Astrocyte (in vitro differentiated cells and primary cell): ENCODE data around the gene TPD52L1. TPM values are rescaled to one million over a fixed set of nuclear protein-coding genes. Genes with fewer than 3 reads are reported as not detected.

Experiments
- DNase-seq: peaks from one replicate; pipeline ENCODE4 v3.0.0-alpha.2; 2010; ENCODE audit warnings: low read depth
- FAIRE-seq: peaks from 2 replicates; lab custom pipeline; 2011; peaks lifted over from hg19 to GRCh38; lab: Jason Lieb, UNC
- H2AFZ ChIP-seq: 2 replicates; pipeline ENCODE4 v1.6.0; 2012; ENCODE audit warnings: low read depth, low read length, inconsistent platforms
- H3K27ac ChIP-seq: 2 replicates; pipeline ENCODE4 v1.5.1; 2011; ENCODE audit warnings: low read depth, low read length, inconsistent platforms
- H3K27me3 ChIP-seq: 2 replicates; pipeline ENCODE4 v1.6.0; 2011; ENCODE audit warnings: low read length, inconsistent platforms; ENCODE audit not compliant: insufficient read depth
- H3K36me3 ChIP-seq: 2 replicates; pipeline ENCODE4 v1.5.1; 2011; ENCODE audit warnings: low read length, inconsistent platforms; ENCODE audit not compliant: insufficient read depth
- H3K4me1 ChIP-seq: 2 replicates; pipeline ENCODE4 v1.5.1; 2011; ENCODE audit warnings: low read length, inconsistent platforms; ENCODE audit not compliant: insufficient read depth
- H3K4me2 ChIP-seq: 2 replicates; pipeline ENCODE4 v1.6.0; 2012; ENCODE audit warnings: low read length, inconsistent platforms
- H3K4me3 ChIP-seq: 2 replicates; pipeline ENCODE4 v1.5.1; 2011; ENCODE audit warnings: low read depth, mild to moderate bottlenecking, low read length, inconsistent platforms; ENCODE audit not compliant: insufficient read depth
- H3K79me2 ChIP-seq: 2 replicates; pipeline ENCODE4 v1.6.0; 2012; ENCODE audit warnings: mild to moderate bottlenecking, low read length, inconsistent platforms; ENCODE audit not compliant: insufficient read depth
- H3K9ac ChIP-seq: 2 replicates; pipeline ENCODE4 v1.6.0; 2012; ENCODE audit warnings: mild to moderate bottlenecking, low read length, inconsistent platforms
- H3K9me3 ChIP-seq: 2 replicates; pipeline ENCODE4 v1.5.1; 2012; ENCODE audit warnings: low read depth, mild to moderate bottlenecking, low read length, inconsistent platforms; ENCODE audit not compliant: insufficient read depth
- H4K20me1 ChIP-seq: 2 replicates; pipeline ENCODE4 v1.6.0; 2012; ENCODE audit warnings: low read length, inconsistent platforms; ENCODE audit not compliant: insufficient read depth
- H3K27ac Mint-ChIP-seq: one replicate; pipeline ENCODE4 v1.8.0; 2021; ENCODE audit warnings: mild to moderate bottlenecking, mixed read lengths; ENCODE audit not compliant: unreplicated experiment
- H3K27me3 Mint-ChIP-seq: one replicate; pipeline ENCODE4 v1.8.0; 2021; ENCODE audit warnings: low read depth, mixed read lengths; ENCODE audit not compliant: unreplicated experiment
- H3K36me3 Mint-ChIP-seq: one replicate; pipeline ENCODE4 v1.8.0; 2021; ENCODE audit warnings: low read depth, mixed read lengths; ENCODE audit not compliant: unreplicated experiment
- H3K4me1 Mint-ChIP-seq: one replicate; pipeline ENCODE4 v1.8.0; 2021; ENCODE audit warnings: low read depth, mixed read lengths; ENCODE audit not compliant: unreplicated experiment
- H3K4me3 Mint-ChIP-seq: one replicate; pipeline ENCODE4 v1.8.0; 2021; ENCODE audit warnings: mild to moderate bottlenecking, moderate library complexity, mixed read lengths; ENCODE audit not compliant: unreplicated experiment
- H3K9me3 Mint-ChIP-seq: one replicate; pipeline ENCODE4 v1.8.0; 2021; ENCODE audit warnings: mild to moderate bottlenecking, mixed read lengths; ENCODE audit not compliant: unreplicated experiment
- CTCF ChIP-seq: IDR thresholded peaks from 2 replicates; pipeline ENCODE4 v1.5.1; 2011; ENCODE audit warnings: low read depth, mild to moderate bottlenecking, inconsistent platforms, low read length, moderate library complexity; ENCODE audit not compliant: insufficient read depth
- EZH2 ChIP-seq: IDR thresholded peaks from 2 replicates; pipeline ENCODE4 v1.6.1; 2012; ENCODE audit warnings: mild to moderate bottlenecking, low read length, inconsistent platforms; ENCODE audit not compliant: insufficient read depth
- total RNA-seq: library from RNA; stranded (reverse); gene quantifications from 2 replicates; pipeline ENCODE4 v1.2.1, GENCODE V29; 2021

TPD52L1 gene
- total RNA-seq, 1 donor from 2014 or later: 32.8 TPM

GRCh38 chr6:125273251-125273650, 119.7 kb downstream of the TPD52L1 start:
- H3K79me2 ChIP-seq: peaks cover 4% of the 10 kb centered on the region
- no peaks in the 10 kb centered on the region for H3K27me3 ChIP-seq
- H3K36me3 ChIP-seq: peaks cover 14% of the 10 kb centered on the region
- peaks cover 5% of the 10 kb centered on the region for H4K20me1 ChIP-seq
- TF ChIP-seq EZH2 (no peak), CTCF (no peak)
- no peaks in the 10 kb centered on the region for H3K9me3 ChIP-seq
- no peaks in the 10 kb centered on the region for H3K9me3 Mint-ChIP-seq
- FAIRE-seq: no peak
- H2AFZ ChIP-seq: no peak overlapping the region
- DNase-seq: no peak
- H3K4me3 Mint-ChIP-seq: no peak overlapping the region
- H3K27ac ChIP-seq: no peak overlapping the region
- no peaks in the 10 kb centered on the region for H3K4me1 Mint-ChIP-seq
- no peaks in the 10 kb centered on the region for H3K27me3 Mint-ChIP-seq
- no peak overlapping the region for H3K9ac ChIP-seq
- no peak overlapping the region for H3K4me3 ChIP-seq
- H3K36me3 Mint-ChIP-seq: peaks cover 25% of the 10 kb centered on the region
- no peak overlapping the region for H3K27ac Mint-ChIP-seq
- peaks cover 7% of the 10 kb centered on the region for H3K4me1 ChIP-seq
- no peak overlapping the region for H3K4me2 ChIP-seq

- Histone ChIP-seq H3K4me2 (no peak overlapping the region), H3K4me3 (no peak overlapping the region), H3K9me3 (no peaks in the 10 kb centered on the region), H3K9ac (no peak overlapping the region), H3K4me1 (peaks cover 7% of the 10 kb centered on the region), H4K20me1 (peaks cover 5% of the 10 kb centered on the region), H3K27me3 (no peaks in the 10 kb centered on the region), H3K36me3 (peaks cover 14% of the 10 kb centered on the region), H3K27ac (peak overlapping the region; percentile 48), H2AFZ (no peak overlapping the region), H3K79me2 (peaks cover 4% of the 10 kb centered on the region)
- Mint-ChIP-seq H3K4me3 (no peak overlapping the region), H3K36me3 (peaks cover 25% of the 10 kb centered on the region), H3K4me1 (peaks cover 6% of the 10 kb centered on the region), H3K27me3 (no peaks in the 10 kb centered on the region), H3K27ac (no peak overlapping the region), H3K9me3 (no peaks in the 10 kb centered on the region)
- TF ChIP-seq EZH2 (no peak), CTCF (no peak)
- DNase-seq: peak; percentile 77
- FAIRE-seq: no peak
Observed at GRCh38 chr6:125273965-125274364, 120.4 kb downstream of the TPD52L1 start.

- no peaks in the 10 kb centered on the region for H3K27me3 Mint-ChIP-seq
- H3K27ac Mint-ChIP-seq: no peak overlapping the region
- Histone ChIP-seq H3K36me3 (peaks cover 14% of the 10 kb centered on the region), H2AFZ (no peak overlapping the region), H3K4me3 (no peak overlapping the region), H3K4me2 (no peak overlapping the region), H3K27me3 (no peaks in the 10 kb centered on the region), H3K27ac (no peak overlapping the region), H3K9ac (no peak overlapping the region), H3K4me1 (peaks cover 7% of the 10 kb centered on the region), H4K20me1 (peaks cover 5% of the 10 kb centered on the region), H3K9me3 (no peaks in the 10 kb centered on the region), H3K79me2 (peaks cover 5% of the 10 kb centered on the region)
- no peak overlapping the region for H3K4me3 Mint-ChIP-seq
- H3K36me3 Mint-ChIP-seq: peaks cover 27% of the 10 kb centered on the region
- H3K4me1 Mint-ChIP-seq: peaks cover 8% of the 10 kb centered on the region
- FAIRE-seq: no peak
- no peaks in the 10 kb centered on the region for H3K9me3 Mint-ChIP-seq
- DNase-seq: no peak
- no peak for TF ChIP-seq CTCF
- no peak for TF ChIP-seq EZH2
Observed at GRCh38 chr6:125274935-125275334, 121.4 kb downstream of the TPD52L1 start.
